OCI-LY1 (cell line): ENCODE data around the gene CLCN5.

Experiments used
- H2AFZ ChIP-seq: fragments of 200-600 bp; sonication (generic), shearing (Covaris generic); 2 replicates; pipeline ENCODE4 v1.6.0; 2014; ENCODE audit warnings: antibody characterized with exemption, mild to moderate bottlenecking, low read length
- H3F3A ChIP-seq: fragments of 200-600 bp; sonication (generic), shearing (Covaris generic); 2 replicates; pipeline ENCODE4 v1.6.0; 2014; ENCODE audit warnings: mild to moderate bottlenecking, antibody characterized with exemption, low read length, moderate library complexity; ENCODE audit not compliant: insufficient read depth
- H3K27ac ChIP-seq: fragments of 200-600 bp; sonication (generic); 2 replicates; pipeline ENCODE4 v1.5.1; 2014; ENCODE audit warnings: low read length, mixed run types, mild to moderate bottlenecking, low read depth; ENCODE audit not compliant: poor library complexity, severe bottlenecking
- H3K27me3 ChIP-seq: fragments of 200-600 bp; sonication (generic); 2 replicates; pipeline ENCODE4 v1.6.0; 2014; ENCODE audit warnings: antibody characterized with exemption, mild to moderate bottlenecking, low read length, moderate library complexity; ENCODE audit not compliant: insufficient read depth
- H3K36me3 ChIP-seq: fragments of 200-600 bp; sonication (generic); 2 replicates; pipeline ENCODE4 v1.6.1; 2014; ENCODE audit warnings: mild to moderate bottlenecking, antibody characterized with exemption, low read length, moderate library complexity, mixed read lengths; ENCODE audit not compliant: insufficient read depth
- H3K4me1 ChIP-seq: fragments of 200-600 bp; sonication (generic); 2 replicates; pipeline ENCODE4 v1.5.1; 2014; ENCODE audit warnings: mild to moderate bottlenecking, low read length, moderate library complexity; ENCODE audit not compliant: insufficient read depth, severe bottlenecking
- H3K4me2 ChIP-seq: fragments of 200-600 bp; sonication (generic), shearing (Covaris generic); 2 replicates; pipeline ENCODE4 v1.6.1; 2014; ENCODE audit warnings: low read length
- H3K4me3 ChIP-seq: fragments of 200-600 bp; sonication (generic); 2 replicates; pipeline ENCODE4 v1.5.1; 2014; ENCODE audit warnings: low read length, low read depth, mild to moderate bottlenecking, mixed read lengths; ENCODE audit not compliant: poor library complexity, severe bottlenecking
- H3K79me2 ChIP-seq: fragments of 200-600 bp; shearing (Covaris generic); 2 replicates; pipeline ENCODE4 v1.6.1; 2016; ENCODE audit warnings: mixed run types, low read length, mixed read lengths; ENCODE audit not compliant: insufficient read depth
- H3K9ac ChIP-seq: fragments of 200-600 bp; sonication (generic), shearing (Covaris generic); 2 replicates; pipeline ENCODE4 v1.6.1; 2014; ENCODE audit warnings: mild to moderate bottlenecking, low read length, mixed read lengths
- H3K9me2 ChIP-seq: fragments of 200-600 bp; sonication (generic), shearing (Covaris generic); 2 replicates; pipeline ENCODE4 v1.6.1; 2014; ENCODE audit warnings: low read depth, mild to moderate bottlenecking, low read length, mixed read lengths
- H3K9me3 ChIP-seq: fragments of 200-600 bp; shearing (Covaris generic); 2 replicates; pipeline ENCODE4 v1.6.1; 2014; ENCODE audit warnings: low read length, mixed read lengths
- H4K20me1 ChIP-seq: fragments of 200-600 bp; sonication (generic), shearing (Covaris generic); 2 replicates; pipeline ENCODE4 v1.6.0; 2016; ENCODE audit warnings: mild to moderate bottlenecking, low read length; ENCODE audit not compliant: insufficient read depth
- EZH2 ChIP-seq: fragments of 200-600 bp; sonication (generic), shearing (Covaris generic); IDR thresholded peaks from 2 replicates; pipeline ENCODE4 v1.8.0; 2017; ENCODE audit warnings: borderline replicate concordance, mixed run types, mild to moderate bottlenecking, antibody characterized with exemption, low read length, moderate library complexity, mixed read lengths
- TF ChIP-seq, protein P1 (sequence below): fragments of 200-600 bp; sonication (generic), shearing (Covaris generic); IDR thresholded peaks from 2 replicates; pipeline ENCODE4 v1.5.1; 2017; ENCODE audit warnings: mild to moderate bottlenecking, antibody characterized with exemption, low read length, moderate library complexity, mixed read lengths

Gene CLCN5

DNA sequence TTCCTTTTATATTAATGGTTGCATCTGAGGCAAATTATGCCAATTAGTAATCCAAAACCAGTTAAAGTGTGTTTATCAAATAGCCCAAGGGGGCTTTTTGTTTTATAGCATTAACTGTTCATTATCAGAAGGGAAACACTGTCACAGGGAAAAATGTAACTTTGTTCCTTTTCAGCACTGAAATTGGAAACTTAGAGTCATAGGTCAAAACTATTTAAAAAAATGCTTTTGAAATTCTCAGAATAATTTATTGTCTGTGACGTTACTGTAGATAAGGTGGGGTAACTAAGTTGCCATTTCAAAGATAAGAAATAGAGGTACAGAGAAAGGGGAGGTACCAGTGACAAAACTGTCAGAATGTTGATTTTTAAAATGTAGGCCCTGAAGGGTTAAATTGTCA lies 149.1 kb downstream of the CLCN5 start:
- Histone ChIP-seq H3K9me3 (no peaks in the 10 kb centered on the region), H4K20me1 (no peaks in the 10 kb centered on the region), H3K4me1 (peaks cover 24% of the 10 kb centered on the region), H3K27me3 (no peaks in the 10 kb centered on the region), H3F3A (no peaks in the 10 kb centered on the region), H3K4me2 (no peak overlapping the region), H3K9me2 (no peaks in the 10 kb centered on the region), H3K9ac (no peak overlapping the region), H2AFZ (no peak overlapping the region), H3K79me2 (no peaks in the 10 kb centered on the region), H3K36me3 (0 out of 2 replicates have a peak, but pooled peaks cover 4% of the 10 kb centered on the region), H3K27ac (no peak overlapping the region), H3K4me3 (no peak overlapping the region)
- TF ChIP-seq EZH2 = no peak
- TF ChIP-seq, protein P1, sequence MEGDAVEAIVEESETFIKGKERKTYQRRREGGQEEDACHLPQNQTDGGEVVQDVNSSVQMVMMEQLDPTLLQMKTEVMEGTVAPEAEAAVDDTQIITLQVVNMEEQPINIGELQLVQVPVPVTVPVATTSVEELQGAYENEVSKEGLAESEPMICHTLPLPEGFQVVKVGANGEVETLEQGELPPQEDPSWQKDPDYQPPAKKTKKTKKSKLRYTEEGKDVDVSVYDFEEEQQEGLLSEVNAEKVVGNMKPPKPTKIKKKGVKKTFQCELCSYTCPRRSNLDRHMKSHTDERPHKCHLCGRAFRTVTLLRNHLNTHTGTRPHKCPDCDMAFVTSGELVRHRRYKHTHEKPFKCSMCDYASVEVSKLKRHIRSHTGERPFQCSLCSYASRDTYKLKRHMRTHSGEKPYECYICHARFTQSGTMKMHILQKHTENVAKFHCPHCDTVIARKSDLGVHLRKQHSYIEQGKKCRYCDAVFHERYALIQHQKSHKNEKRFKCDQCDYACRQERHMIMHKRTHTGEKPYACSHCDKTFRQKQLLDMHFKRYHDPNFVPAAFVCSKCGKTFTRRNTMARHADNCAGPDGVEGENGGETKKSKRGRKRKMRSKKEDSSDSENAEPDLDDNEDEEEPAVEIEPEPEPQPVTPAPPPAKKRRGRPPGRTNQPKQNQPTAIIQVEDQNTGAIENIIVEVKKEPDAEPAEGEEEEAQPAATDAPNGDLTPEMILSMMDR = no peak

DNA sequence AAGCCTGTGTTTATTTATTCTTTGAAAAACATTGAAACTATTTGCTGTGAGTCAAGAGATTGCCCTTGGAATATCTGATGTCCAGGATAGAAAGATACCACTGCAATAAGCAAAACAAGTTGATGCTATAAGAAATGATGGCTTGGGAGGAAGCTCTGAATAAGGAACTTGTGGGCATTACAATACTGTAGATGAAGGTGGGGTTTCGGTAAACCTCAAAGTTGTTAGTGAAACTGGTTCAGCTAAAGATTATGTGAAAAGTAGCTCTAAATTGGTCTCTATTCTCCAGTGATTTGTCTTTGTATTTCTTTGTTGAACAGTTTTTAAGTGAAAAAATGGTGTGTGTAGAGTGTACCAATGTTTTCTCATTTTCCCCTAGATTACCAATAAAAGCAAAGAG lies 149.7 kb downstream of the CLCN5 start:
- Histone ChIP-seq H3K79me2 (no peaks in the 10 kb centered on the region), H3K27ac (no peak overlapping the region), H4K20me1 (no peaks in the 10 kb centered on the region), H2AFZ (no peak overlapping the region), H3K4me3 (no peak overlapping the region), H3K36me3 (0 out of 2 replicates have a peak, but pooled peaks cover 4% of the 10 kb centered on the region), H3K9me2 (no peaks in the 10 kb centered on the region), H3K4me2 (no peak overlapping the region), H3K4me1 (peaks cover 30% of the 10 kb centered on the region), H3K27me3 (no peaks in the 10 kb centered on the region), H3K9me3 (no peaks in the 10 kb centered on the region), H3K9ac (no peak overlapping the region), H3F3A (no peaks in the 10 kb centered on the region)
- no peak for TF ChIP-seq EZH2
- TF ChIP-seq, protein P1 = no peak

DNA sequence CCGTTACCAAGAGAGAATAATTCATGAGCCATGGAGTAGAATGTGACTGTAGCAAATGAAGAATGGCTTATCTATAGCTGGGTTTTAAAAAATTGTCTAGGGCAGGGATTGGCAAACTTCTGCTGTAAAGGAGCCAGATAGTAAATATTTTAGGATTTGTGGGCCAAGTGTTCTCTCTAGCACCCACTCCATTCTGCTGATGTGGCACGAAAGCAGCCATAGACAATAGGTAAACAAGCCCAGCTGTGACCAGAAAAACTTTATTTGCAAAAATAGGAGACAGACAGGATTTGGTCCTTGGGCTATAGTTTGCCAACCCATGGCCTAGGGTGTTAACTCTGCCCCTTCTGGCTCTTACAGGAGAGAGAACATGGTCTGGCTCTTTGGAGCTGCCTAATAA lies 151.2 kb downstream of the CLCN5 start:
- Histone ChIP-seq H3K27me3 (no peaks in the 10 kb centered on the region), H2AFZ (no peak overlapping the region), H3K79me2 (no peaks in the 10 kb centered on the region), H3K4me3 (no peak overlapping the region), H3K9ac (no peak overlapping the region), H4K20me1 (no peaks in the 10 kb centered on the region), H3K36me3 (0 out of 2 replicates have a peak, but pooled peaks cover 4% of the 10 kb centered on the region), H3K27ac (no peak overlapping the region), H3K9me2 (no peaks in the 10 kb centered on the region), H3K4me1 (peaks cover 32% of the 10 kb centered on the region), H3K4me2 (no peak overlapping the region), H3F3A (no peaks in the 10 kb centered on the region), H3K9me3 (no peaks in the 10 kb centered on the region)
- TF ChIP-seq EZH2 = no peak
- TF ChIP-seq, protein P1 = no peak
